Measurements from ENCODE around the gene PDRG1.

PDRG1 gene

GRCh38 chr20:31977080-31977479 lies 25.2 kb upstream of the PDRG1 start:
- TF ChIP-seq FOXP2 (optimal IDR thresholded peaks at IDR 0.05; ENCODE audit: borderline replicate concordance, extremely low read depth, extremely low read length, insufficient read depth) (no peak), REST (IDR thresholded peaks at IDR 0.05; ENCODE audit: insufficient read depth in 1 of 2, low read depth in 2 of 2, low read length in 2 of 2) (no peak), SIN3A (IDR thresholded peaks at IDR 0.05; ENCODE audit: borderline replicate concordance, insufficient read depth, low read length) (no peak), POLR2AphosphoS5 (IDR thresholded peaks at IDR 0.05; ENCODE audit: low read depth, low read length) (no peak), TAF1 (IDR thresholded peaks at IDR 0.05; ENCODE audit: borderline replicate concordance, insufficient read depth, low read length) (no peak)

GRCh38 chr20:31975874-31976273 lies 24.0 kb upstream of the PDRG1 start:
- TF ChIP-seq TAF1 (IDR thresholded peaks at IDR 0.05; ENCODE audit: borderline replicate concordance, insufficient read depth, low read length) = no peak
- TF ChIP-seq POLR2AphosphoS5 (IDR thresholded peaks at IDR 0.05; ENCODE audit: low read depth, low read length) = no peak
- no peak for TF ChIP-seq SIN3A (IDR thresholded peaks at IDR 0.05; ENCODE audit: borderline replicate concordance, insufficient read depth, low read length)
- TF ChIP-seq REST (IDR thresholded peaks at IDR 0.05; ENCODE audit: insufficient read depth in 1 of 2, low read depth in 2 of 2, low read length in 2 of 2) = no peak
- TF ChIP-seq FOXP2 (optimal IDR thresholded peaks at IDR 0.05; ENCODE audit: borderline replicate concordance, extremely low read depth, extremely low read length, insufficient read depth) = no peak

- TF ChIP-seq TAF1 (IDR thresholded peaks at IDR 0.05; ENCODE audit: borderline replicate concordance, insufficient read depth, low read length) (no peak), SIN3A (IDR thresholded peaks at IDR 0.05; ENCODE audit: borderline replicate concordance, insufficient read depth, low read length) (no peak), POLR2AphosphoS5 (IDR thresholded peaks at IDR 0.05; ENCODE audit: low read depth, low read length) (no peak), REST (IDR thresholded peaks at IDR 0.05; ENCODE audit: insufficient read depth in 1 of 2, low read depth in 2 of 2, low read length in 2 of 2) (no peak), FOXP2 (optimal IDR thresholded peaks at IDR 0.05; ENCODE audit: borderline replicate concordance, extremely low read depth, extremely low read length, insufficient read depth) (no peak)
Observed at GRCh38 chr20:31974951-31975487, 23.2 kb upstream of the PDRG1 start.

GRCh38 chr20:31974296-31974695 lies 22.4 kb upstream of the PDRG1 start:
- TF ChIP-seq SIN3A (IDR thresholded peaks at IDR 0.05; ENCODE audit: borderline replicate concordance, insufficient read depth, low read length) (no peak), REST (IDR thresholded peaks at IDR 0.05; ENCODE audit: insufficient read depth in 1 of 2, low read depth in 2 of 2, low read length in 2 of 2) (no peak), FOXP2 (optimal IDR thresholded peaks at IDR 0.05; ENCODE audit: borderline replicate concordance, extremely low read depth, extremely low read length, insufficient read depth) (no peak), TAF1 (IDR thresholded peaks at IDR 0.05; ENCODE audit: borderline replicate concordance, insufficient read depth, low read length) (no peak), POLR2AphosphoS5 (IDR thresholded peaks at IDR 0.05; ENCODE audit: low read depth, low read length) (no peak)
